AG04449 (cell line): ENCODE measurements around the gene RASSF4.

ENCODE experiments used
- CTCF ChIA-PET: fragments of 350-600 bp; formaldehyde crosslinking; extraction: SDS; loops from one replicate; lab custom pipeline; 2021; ENCODE audit warnings: antibody characterized with exemption; lab: Yijun Ruan, JAX
- POLR2A ChIA-PET: fragments of 400-600, 350-600 bp; formaldehyde crosslinking; extraction: SDS; loops from one replicate; lab custom pipeline; 2020; ENCODE audit warnings: antibody characterized with exemption, inconsistent platforms; lab: Yijun Ruan, JAX
- DNase-seq: peaks from one replicate; pipeline ENCODE4 v3.0.0-alpha.2; 2010; ENCODE audit warnings: low read depth, low spot score
- H3K4me3 ChIP-seq: 2 replicates; pipeline ENCODE4 v1.5.1; 2011; ENCODE audit warnings: low read depth, mild to moderate bottlenecking, control low read depth, low read length
- TF ChIP-seq, protein P1 (sequence below): IDR thresholded peaks from one replicate; pipeline ENCODE4 v1.5.1; 2011; ENCODE audit warnings: mild to moderate bottlenecking, moderate library complexity, low read length, control low read depth, inconsistent platforms; ENCODE audit not compliant: insufficient read depth; ENCODE audit errors: missing control alignments

The RASSF4 gene

DNA sequence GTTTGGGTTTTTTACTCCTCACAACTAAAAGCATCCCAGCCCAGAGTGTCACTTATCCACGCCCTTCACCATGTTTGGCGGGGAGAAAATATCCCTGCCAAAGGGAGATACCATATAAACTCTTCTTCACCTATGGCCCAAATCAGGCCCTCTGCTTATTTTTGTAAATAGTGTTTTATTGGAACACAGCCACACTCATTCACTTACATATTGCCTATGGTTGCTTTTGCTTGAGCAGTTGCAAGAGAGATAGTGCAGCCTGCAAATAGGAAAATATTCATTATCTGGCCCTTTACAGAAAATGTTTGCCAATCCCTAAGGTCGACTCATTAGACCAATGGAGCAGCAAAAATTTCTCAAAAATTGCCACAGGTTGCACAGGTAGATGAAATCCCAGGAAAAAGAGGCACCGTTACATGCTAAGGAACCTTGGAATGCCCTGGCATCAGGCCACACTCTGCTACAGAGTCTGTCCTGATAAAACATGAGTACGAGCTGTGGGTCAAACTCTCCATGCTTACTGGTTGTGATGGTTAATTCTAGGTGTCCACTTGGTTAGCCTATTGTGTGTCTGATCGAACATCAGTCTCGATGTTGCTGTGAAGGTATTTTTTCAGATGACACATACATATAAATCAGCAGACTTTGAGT lies 7.9 kb upstream of the RASSF4 start:
- TF ChIP-seq, protein P1, sequence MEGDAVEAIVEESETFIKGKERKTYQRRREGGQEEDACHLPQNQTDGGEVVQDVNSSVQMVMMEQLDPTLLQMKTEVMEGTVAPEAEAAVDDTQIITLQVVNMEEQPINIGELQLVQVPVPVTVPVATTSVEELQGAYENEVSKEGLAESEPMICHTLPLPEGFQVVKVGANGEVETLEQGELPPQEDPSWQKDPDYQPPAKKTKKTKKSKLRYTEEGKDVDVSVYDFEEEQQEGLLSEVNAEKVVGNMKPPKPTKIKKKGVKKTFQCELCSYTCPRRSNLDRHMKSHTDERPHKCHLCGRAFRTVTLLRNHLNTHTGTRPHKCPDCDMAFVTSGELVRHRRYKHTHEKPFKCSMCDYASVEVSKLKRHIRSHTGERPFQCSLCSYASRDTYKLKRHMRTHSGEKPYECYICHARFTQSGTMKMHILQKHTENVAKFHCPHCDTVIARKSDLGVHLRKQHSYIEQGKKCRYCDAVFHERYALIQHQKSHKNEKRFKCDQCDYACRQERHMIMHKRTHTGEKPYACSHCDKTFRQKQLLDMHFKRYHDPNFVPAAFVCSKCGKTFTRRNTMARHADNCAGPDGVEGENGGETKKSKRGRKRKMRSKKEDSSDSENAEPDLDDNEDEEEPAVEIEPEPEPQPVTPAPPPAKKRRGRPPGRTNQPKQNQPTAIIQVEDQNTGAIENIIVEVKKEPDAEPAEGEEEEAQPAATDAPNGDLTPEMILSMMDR, result no peak
- POLR2A ChIA-PET, result interaction anchor here (1.5 kb wide), 1 partner anchor 27 kb away, joined by 6 read pairs; the partner anchor contains the start of gene DEPP1
- CTCF ChIA-PET, result interaction anchor here (2.1 to 2.7 kb wide), 2 partner anchors 19 to 22 kb away, joined by 8 to 16 read pairs; no protein-coding TSS in a partner anchor
- no peak for DNase-seq
- H3K4me3 ChIP-seq, result no peak overlapping the region

DNA sequence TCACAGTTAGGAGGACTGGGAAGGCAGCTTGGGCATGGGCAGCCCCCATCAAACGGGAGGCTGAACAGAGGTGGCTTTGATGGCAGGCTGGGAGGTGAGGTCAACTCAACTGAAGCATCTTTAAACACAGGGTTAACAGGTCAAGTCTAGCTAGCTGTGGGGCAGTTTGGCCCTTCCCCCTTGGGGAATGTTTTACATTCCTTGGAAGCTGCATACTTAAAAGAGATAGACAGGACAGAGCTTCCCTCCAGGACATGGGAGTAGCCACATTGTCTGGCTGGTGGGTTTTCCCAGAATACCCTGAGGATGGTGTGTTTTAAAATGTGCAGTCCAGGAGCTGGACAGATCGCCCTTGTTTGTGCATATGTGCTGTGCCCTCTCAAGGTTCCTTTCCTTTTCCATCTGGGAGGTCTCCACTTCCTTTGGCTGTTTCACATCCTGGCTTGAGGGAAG lies 6.8 kb upstream of the RASSF4 start:
- H3K4me3 ChIP-seq, result no peak overlapping the region
- no peak for DNase-seq
- POLR2A ChIA-PET, result interaction anchor here (1.5 kb wide), 1 partner anchor 26 kb away, joined by 6 read pairs; the partner anchor contains the start of gene DEPP1
- CTCF ChIA-PET, result interaction anchor here (0.6 to 2.7 kb wide), 6 partner anchors 13 to 60 kb away, joined by 3 to 11 read pairs (median 3); no protein-coding TSS in a partner anchor
- TF ChIP-seq, protein P1, result no peak

DNA sequence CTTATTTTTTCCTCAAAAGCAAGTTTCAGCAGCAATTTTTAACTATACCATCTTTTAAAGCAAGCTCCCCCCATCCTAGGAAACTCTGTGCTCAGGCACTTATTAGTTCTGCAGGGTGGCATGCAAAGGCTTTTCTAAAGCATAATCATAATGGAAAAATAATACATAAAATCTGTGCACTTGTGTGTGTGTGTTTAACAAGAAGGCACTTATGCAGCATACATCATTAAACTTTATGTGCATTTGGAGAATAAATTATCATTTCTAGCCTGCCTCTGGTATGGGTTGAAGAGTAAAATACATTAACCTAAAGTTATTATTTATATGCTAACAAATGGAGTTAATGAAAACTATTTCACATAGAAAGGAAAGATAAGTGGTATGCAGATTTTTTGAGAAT lies 5.6 kb upstream of the RASSF4 start:
- no peak overlapping the region for H3K4me3 ChIP-seq
- no peak for DNase-seq
- TF ChIP-seq, protein P1, result no peak
- CTCF ChIA-PET, result interaction anchor here (1.3 to 2.7 kb wide), 3 partner anchors 11 to 21 kb away, joined by 3 to 11 read pairs (median 8); no protein-coding TSS in a partner anchor
- POLR2A ChIA-PET, result no interaction called here

DNA sequence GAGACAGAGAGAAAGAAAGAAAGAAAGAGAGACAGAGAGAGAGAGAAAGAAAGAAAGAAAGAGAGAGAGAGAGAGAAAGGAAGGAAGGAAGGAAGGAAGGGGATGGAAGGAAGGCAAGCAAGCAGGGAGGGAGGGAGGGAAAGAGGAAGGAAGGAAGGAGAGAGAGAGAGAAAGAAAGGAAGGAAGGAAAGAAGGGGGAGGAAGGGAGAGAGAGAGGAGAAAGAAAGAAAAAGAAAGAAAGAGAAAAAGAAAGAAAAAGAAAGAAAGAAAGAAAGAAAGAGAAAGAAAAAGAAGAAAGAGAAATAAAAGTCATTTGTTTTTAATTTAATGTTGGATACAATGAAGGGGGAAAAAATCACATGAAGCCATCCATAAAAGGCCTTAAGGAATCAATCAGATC lies 4.6 kb upstream of the RASSF4 start:
- ChIA-PET POLR2A (no interaction called here), CTCF (no interaction called here)
- no peak overlapping the region for H3K4me3 ChIP-seq
- no peak for DNase-seq
- TF ChIP-seq, protein P1, result no peak

DNA sequence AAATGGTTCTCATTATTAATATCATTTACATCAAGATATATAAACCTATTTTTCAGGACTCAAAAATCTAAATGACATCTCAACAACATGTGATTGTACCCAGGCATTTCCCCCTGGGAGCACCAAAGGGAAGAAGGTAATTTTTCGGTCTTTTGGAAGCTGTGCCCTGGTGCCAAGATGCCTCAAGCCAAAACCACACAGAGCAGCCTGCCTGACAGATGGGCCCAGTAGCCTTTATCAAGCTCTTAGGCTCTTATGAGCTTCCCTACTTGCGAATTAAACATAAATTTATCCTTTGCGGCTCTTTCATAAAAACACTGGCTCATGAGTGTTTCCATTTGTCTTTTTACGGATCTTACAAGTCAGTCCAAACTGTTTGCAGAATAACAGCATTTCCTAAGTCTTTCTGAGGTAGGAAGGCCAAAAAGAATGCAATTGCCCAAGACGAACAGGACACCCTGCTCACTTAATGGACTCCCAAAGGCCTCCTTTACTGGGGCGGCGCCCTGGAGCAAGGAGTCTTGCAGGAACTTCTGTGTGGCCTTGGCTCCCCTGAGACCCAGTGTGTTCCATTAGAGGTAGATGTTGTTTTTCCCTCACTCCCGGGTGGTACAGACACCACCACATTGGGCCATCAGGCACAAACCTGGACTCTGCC lies 4.1 kb upstream of the RASSF4 start:
- no peak overlapping the region for H3K4me3 ChIP-seq
- no peak for DNase-seq
- ChIA-PET CTCF (interaction anchor here (1.1 kb wide), 1 partner anchor 26 kb away, joined by 3 read pairs; no protein-coding TSS in a partner anchor), POLR2A (no interaction called here)
- TF ChIP-seq, protein P1, result no peak

DNA sequence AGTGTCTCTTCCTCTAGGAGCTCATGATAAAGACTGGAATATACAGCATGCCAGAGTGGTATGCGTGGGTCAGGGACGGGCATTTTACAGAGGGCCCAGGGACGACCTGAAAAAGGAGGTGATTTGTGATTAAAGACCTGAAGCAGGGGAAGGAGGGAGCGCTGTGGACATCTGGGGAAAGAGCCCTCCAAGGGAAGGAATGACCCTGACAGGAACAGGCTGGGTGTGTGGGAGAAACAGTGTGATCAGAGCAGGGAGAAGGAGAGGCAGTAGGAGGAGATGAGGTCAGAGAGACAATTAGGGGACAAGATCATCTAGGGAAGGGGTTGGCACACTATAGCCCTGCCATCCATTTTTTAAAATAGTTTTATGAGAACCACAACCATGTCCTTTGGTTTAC lies 3.4 kb upstream of the RASSF4 start:
- no peak for DNase-seq
- H3K4me3 ChIP-seq, result no peak overlapping the region
- ChIA-PET POLR2A (no interaction called here), CTCF (interaction anchor here (1.1 to 2.5 kb wide), 2 partner anchors 10 to 27 kb away, joined by 3 to 10 read pairs; no protein-coding TSS in a partner anchor)
- TF ChIP-seq, protein P1, result no peak
